CD14-positive monocyte (primary cell): ENCODE measurements around the gene LTBP2. TPM values are rescaled to one million over a fixed set of nuclear protein-coding genes. Genes with fewer than 3 reads are reported as not detected.

Experiments used
- DNase-seq, 3 donors: peaks; one replicate each; pipeline ENCODE4 v3.0.0-alpha.2; 2011 to 2022
- H2AFZ ChIP-seq: 2 replicates; pipeline ENCODE4 v1.6.0; 2012; ENCODE audit warnings: mild to moderate bottlenecking, low read depth, low read length, inconsistent platforms; ENCODE audit not compliant: insufficient read depth, poor library complexity, severe bottlenecking
- H3K27ac ChIP-seq, 2 donors: 1 replicate in 1 of 2; 2 replicates in 1 of 2; pipeline ENCODE4 v1.5.1; 2012 to 2013; ENCODE audit warnings: low read length in 2 of 2, control low read depth in 1 of 2, inconsistent platforms in 1 of 2, low read depth in 1 of 2, mild to moderate bottlenecking in 1 of 2
- H3K27me3 ChIP-seq, 2 donors: one replicate each; pipeline versions ENCODE4 v1.6.0 to v1.6.1; 2011 to 2013; ENCODE audit warnings: low read length in 2 of 2; ENCODE audit not compliant: control insufficient read depth in 2 of 2, insufficient read depth in 2 of 2
- H3K36me3 ChIP-seq, 2 donors: replicated peaks in 1 of 2; 1 replicate in 1 of 2; 2 replicates in 1 of 2; pipeline versions ENCODE4 v1.5.1 to v1.6.1; 2012 to 2013; ENCODE audit warnings: low read length in 2 of 2, control low read depth in 1 of 2, inconsistent platforms in 1 of 2, mild to moderate bottlenecking in 1 of 2; ENCODE audit not compliant: insufficient read depth in 2 of 2, control insufficient read depth in 1 of 2
- H3K4me1 ChIP-seq, 2 donors: 1 replicate in 1 of 2; 2 replicates in 1 of 2; pipeline versions ENCODE4 v1.5.1 to v1.6.1; 2012 to 2013; ENCODE audit warnings: low read length in 2 of 2, control low read depth in 1 of 2, inconsistent platforms in 1 of 2, mild to moderate bottlenecking in 1 of 2, moderate library complexity in 1 of 2; ENCODE audit not compliant: insufficient read depth in 2 of 2, control insufficient read depth in 1 of 2
- H3K4me2 ChIP-seq: replicated peaks from 2 replicates; pipeline ENCODE3; 2012; ENCODE audit warnings: low read length, moderate library complexity, mild to moderate bottlenecking; ENCODE audit not compliant: poor library complexity, severe bottlenecking; ENCODE audit errors: extremely low read depth
- H3K4me3 ChIP-seq, 3 experiments: fragments of 200-600 bp in 1 of 3; sonication (generic) in 1 of 3; replicated peaks in 1 of 3; 1 replicate in 2 of 3; 2 replicates in 1 of 3; pipeline ENCODE4 v1.5.1; 2011 to 2013; ENCODE audit warnings: low read length in 3 of 3, mild to moderate bottlenecking in 3 of 3, control low read depth in 2 of 3, low read depth in 2 of 3, inconsistent platforms in 1 of 3, moderate library complexity in 1 of 3
- H3K79me2 ChIP-seq: 2 replicates; pipeline ENCODE4 v1.6.0; 2012; ENCODE audit warnings: mild to moderate bottlenecking, control low read depth, inconsistent platforms, low read length, moderate library complexity; ENCODE audit not compliant: insufficient read depth
- H3K9ac ChIP-seq: 2 replicates; pipeline ENCODE4 v1.6.0; 2017; ENCODE audit warnings: low read length, mild to moderate bottlenecking; ENCODE audit not compliant: insufficient read depth, poor library complexity, severe bottlenecking
- H3K9me3 ChIP-seq, 2 donors: replicated peaks in 1 of 2; 1 replicate in 1 of 2; 2 replicates in 1 of 2; pipeline versions ENCODE4 v1.5.1 to v1.6.1; 2012 to 2013; ENCODE audit warnings: low read length in 2 of 2, control low read depth in 1 of 2; ENCODE audit not compliant: control insufficient read depth in 1 of 2, insufficient read depth in 1 of 2
- H4K20me1 ChIP-seq: 2 replicates; pipeline ENCODE4 v1.6.0; 2012; ENCODE audit warnings: mild to moderate bottlenecking, low read length, control low read depth, moderate library complexity; ENCODE audit not compliant: insufficient read depth
- H3K27ac Mint-ChIP-seq, 7 donors: one replicate each; pipeline ENCODE4 v1.8.0; 2020; ENCODE audit warnings: mild to moderate bottlenecking in 7 of 7, mixed read lengths in 7 of 7, moderate library complexity in 6 of 7, inconsistent platforms in 2 of 7
- H3K27me3 Mint-ChIP-seq, 3 donors: one replicate each; pipeline ENCODE4 v1.8.0; 2021 to 2022; ENCODE audit warnings: low read depth in 3 of 3, mild to moderate bottlenecking in 3 of 3, mixed read lengths in 3 of 3, moderate library complexity in 3 of 3, inconsistent platforms in 1 of 3
- H3K36me3 Mint-ChIP-seq, 2 donors: one replicate each; pipeline ENCODE4 v1.8.0; 2020; ENCODE audit warnings: mixed read lengths in 2 of 2, inconsistent platforms in 1 of 2, mild to moderate bottlenecking in 1 of 2
- H3K4me1 Mint-ChIP-seq: one replicate; pipeline ENCODE4 v1.8.0; 2020; ENCODE audit warnings: mild to moderate bottlenecking, mixed read lengths
- H3K4me3 Mint-ChIP-seq, 2 donors: one replicate each; pipeline ENCODE4 v1.8.0; 2020; ENCODE audit warnings: mild to moderate bottlenecking in 2 of 2, mixed read lengths in 2 of 2, moderate library complexity in 1 of 2
- H3K9me3 Mint-ChIP-seq, 7 donors: one replicate each; pipeline ENCODE4 v1.8.0; 2020 to 2022; ENCODE audit warnings: mixed read lengths in 7 of 7, mild to moderate bottlenecking in 6 of 7, moderate library complexity in 6 of 7, inconsistent platforms in 2 of 7
- WGBS: methylation state at CpG from one replicate; pipeline ENCODE4 v1.1.5; 2013; ENCODE audit warnings: missing lambda C conversion rate; ENCODE audit not compliant: insufficient coverage; 5-methylcytosine and 5-hydroxymethylcytosine counted together
- intact Hi-C, 2 donors: fragments of 100-400 bp; cut with micrococcal nuclease; formaldehyde crosslinking; loops; one replicate each; pipeline versions ENCODE4 v1.15.0 to v1.15.1; 2023
- polyA plus RNA-seq, 3 donors: library from polyadenylated mRNA; depleted of rRNA in 1 of 3; unstranded in 2 of 3; stranded (reverse) in 1 of 3; fragments of 300-500 nt in 2 of 3; fragments of >200 nt in 1 of 3; fragmentation: Illumina TruSeq in 2 of 3; gene quantifications; 1 replicate in 2 of 3; 2 replicates in 1 of 3; pipeline ENCODE4 v1.2.3, GENCODE V29; 2012 to 2021
- TF ChIP-seq, protein P1 (sequence below): fragments of 200-600 bp; IDR thresholded peaks from one replicate; pipeline ENCODE4 v1.8.0; 2022; ENCODE audit warnings: antibody characterized with exemption, mild to moderate bottlenecking

Gene LTBP2
- polyA plus RNA-seq, 3 donors = 0.04 to 0.24 (median 0.11) TPM

DNA sequence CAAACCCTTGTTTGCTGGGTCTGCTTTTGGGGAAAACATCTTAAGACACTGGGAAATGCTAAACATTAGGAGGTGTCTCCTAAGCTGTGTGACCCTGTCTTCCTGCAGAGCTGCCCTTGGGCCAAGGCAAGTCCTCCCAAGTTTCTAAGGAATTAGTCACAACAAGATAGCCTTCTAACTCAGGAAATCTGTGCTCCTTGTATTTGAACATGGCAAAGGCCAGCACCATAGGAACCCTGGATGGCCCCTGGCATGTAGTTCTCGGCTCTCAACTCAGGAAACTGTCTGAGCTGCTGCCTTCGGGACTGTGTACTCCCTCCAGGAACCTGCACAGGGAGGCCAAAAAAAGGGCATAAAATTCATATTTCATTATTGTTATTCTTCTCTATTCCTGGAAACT, 37.6 kb upstream of the LTBP2 start:
- no peak overlapping the region for H3K27ac ChIP-seq
- peaks cover 5 to 6% (median 6%) of the 10 kb centered on the region in 3 donors for H3K27me3 Mint-ChIP-seq
- no peaks in the 10 kb centered on the region for H3K9me3 Mint-ChIP-seq
- peaks cover 15 to 17% of the 10 kb centered on the region in 2 donors for H3K36me3 Mint-ChIP-seq
- no peak overlapping the region for H3K4me3 Mint-ChIP-seq
- DNase-seq = no peak
- no peak overlapping the region for H3K27ac Mint-ChIP-seq
- H3K4me1 Mint-ChIP-seq = peaks cover 6% of the 10 kb centered on the region
- no peaks in the 10 kb centered on the region for H3K79me2 ChIP-seq
- intact Hi-C loops = no loop called here
- TF ChIP-seq, protein P1, sequence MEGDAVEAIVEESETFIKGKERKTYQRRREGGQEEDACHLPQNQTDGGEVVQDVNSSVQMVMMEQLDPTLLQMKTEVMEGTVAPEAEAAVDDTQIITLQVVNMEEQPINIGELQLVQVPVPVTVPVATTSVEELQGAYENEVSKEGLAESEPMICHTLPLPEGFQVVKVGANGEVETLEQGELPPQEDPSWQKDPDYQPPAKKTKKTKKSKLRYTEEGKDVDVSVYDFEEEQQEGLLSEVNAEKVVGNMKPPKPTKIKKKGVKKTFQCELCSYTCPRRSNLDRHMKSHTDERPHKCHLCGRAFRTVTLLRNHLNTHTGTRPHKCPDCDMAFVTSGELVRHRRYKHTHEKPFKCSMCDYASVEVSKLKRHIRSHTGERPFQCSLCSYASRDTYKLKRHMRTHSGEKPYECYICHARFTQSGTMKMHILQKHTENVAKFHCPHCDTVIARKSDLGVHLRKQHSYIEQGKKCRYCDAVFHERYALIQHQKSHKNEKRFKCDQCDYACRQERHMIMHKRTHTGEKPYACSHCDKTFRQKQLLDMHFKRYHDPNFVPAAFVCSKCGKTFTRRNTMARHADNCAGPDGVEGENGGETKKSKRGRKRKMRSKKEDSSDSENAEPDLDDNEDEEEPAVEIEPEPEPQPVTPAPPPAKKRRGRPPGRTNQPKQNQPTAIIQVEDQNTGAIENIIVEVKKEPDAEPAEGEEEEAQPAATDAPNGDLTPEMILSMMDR = no peak
- 100% methylated on average over 1 of the region's 2 CpGs for WGBS
- H2AFZ ChIP-seq = no peak overlapping the region
- H3K4me3 ChIP-seq = no peak overlapping the region
- H4K20me1 ChIP-seq = no peaks in the 10 kb centered on the region
- no peak overlapping the region for H3K4me2 ChIP-seq
- peaks cover 3 to 14% of the 10 kb centered on the region in 2 donors for H3K36me3 ChIP-seq
- H3K27me3 ChIP-seq = no peaks in the 10 kb centered on the region
- no peaks in the 10 kb centered on the region for H3K9me3 ChIP-seq
- H3K9ac ChIP-seq = no peak overlapping the region
- H3K4me1 ChIP-seq = no peaks in the 10 kb centered on the region

DNA sequence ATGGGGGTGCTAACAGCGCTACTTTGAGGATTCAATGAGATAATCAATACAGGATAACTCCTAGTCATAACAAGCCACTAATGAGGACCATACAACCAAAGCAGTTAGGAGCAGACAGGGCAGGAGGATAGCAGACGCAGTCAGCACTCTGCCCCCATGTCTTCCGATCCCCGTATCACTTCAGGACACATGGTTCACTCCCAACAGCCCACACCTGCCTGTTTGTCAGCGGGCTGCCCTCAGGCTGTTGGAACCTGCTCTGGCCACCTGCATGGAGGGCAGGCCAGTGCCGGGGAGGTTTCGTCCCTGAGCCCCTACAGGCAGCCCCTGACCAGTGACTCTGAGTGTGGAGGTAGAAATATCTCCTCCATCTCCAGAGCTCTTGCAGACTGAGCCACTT, 37.1 kb upstream of the LTBP2 start:
- H2AFZ ChIP-seq = no peak overlapping the region
- H3K27me3 Mint-ChIP-seq = peaks cover 6% of the 10 kb centered on the region in 3 donors
- H3K4me3 ChIP-seq = no peak overlapping the region
- no peak overlapping the region for H3K27ac Mint-ChIP-seq
- no peak overlapping the region for H3K4me2 ChIP-seq
- WGBS = 75% methylated on average over 2 of the region's 7 CpGs
- H3K9me3 Mint-ChIP-seq = no peaks in the 10 kb centered on the region
- H3K79me2 ChIP-seq = no peaks in the 10 kb centered on the region
- TF ChIP-seq, protein P1 = no peak
- H3K36me3 Mint-ChIP-seq = peaks cover 11 to 13% of the 10 kb centered on the region in 2 donors
- intact Hi-C loops = no loop called here
- H3K4me1 ChIP-seq = no peaks in the 10 kb centered on the region
- no peak overlapping the region for H3K4me3 Mint-ChIP-seq
- H4K20me1 ChIP-seq = no peaks in the 10 kb centered on the region
- H3K9me3 ChIP-seq = no peaks in the 10 kb centered on the region
- no peak overlapping the region for H3K27ac ChIP-seq
- no peak for DNase-seq
- H3K36me3 ChIP-seq = peaks cover 3 to 11% of the 10 kb centered on the region in 2 donors
- peaks cover 6% of the 10 kb centered on the region for H3K4me1 Mint-ChIP-seq
- no peaks in the 10 kb centered on the region for H3K27me3 ChIP-seq
- no peak overlapping the region for H3K9ac ChIP-seq
